ENCODE data around the gene DCP1B. TPM values are rescaled to one million over a fixed set of nuclear protein-coding genes. Genes with fewer than 3 reads are reported as not detected.

Gene DCP1B
- total RNA-seq, 1 donor from 2014 or later = 19.8 TPM

DNA sequence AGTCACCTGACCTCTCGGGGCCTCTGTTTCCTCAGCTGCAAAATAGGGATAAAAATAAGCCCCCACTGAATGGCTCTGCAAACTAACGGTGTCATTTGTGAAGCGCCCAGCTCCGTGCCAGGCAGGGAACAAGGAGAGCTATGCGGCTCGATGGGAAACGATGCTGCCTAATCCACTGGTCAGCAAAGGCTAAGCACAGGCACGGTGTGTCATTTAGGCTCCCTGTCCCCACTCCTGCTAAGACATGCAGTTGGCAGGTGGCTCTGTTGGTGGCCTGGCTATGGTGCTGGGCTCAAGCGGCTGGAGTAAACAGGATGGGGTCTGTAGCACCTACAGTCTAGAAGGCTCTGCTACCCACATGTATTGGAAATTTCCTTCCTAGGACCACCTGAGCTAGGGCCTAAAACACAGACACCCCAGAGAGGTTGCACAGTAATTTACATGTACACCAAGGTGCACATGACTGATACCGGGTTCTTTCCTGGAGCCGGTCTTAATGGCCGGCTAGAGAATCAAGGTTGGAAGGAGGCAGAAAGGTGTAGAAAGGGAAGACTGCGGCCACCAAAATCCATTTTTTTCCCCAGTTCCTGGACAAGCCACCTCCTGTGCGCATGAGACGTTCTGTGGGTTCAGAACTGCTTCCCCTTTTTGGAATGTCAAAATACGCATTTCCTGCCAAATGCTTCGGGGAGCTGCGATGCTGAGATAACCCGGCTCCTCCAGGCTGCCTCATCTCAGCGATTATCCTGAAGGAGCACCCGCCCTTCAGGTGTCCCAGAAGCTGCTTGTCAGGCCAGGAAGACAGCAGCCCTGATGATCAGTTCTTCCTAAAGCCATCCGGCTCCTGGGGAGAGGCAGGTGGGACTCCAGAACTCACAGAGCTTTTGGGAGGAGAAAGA, 86.8 kb downstream of the DCP1B start:
- peaks cover 33% of the 10 kb centered on the region for H3K4me1 Mint-ChIP-seq
- H3K27me3 Mint-ChIP-seq (ENCODE audit: low read depth) = no peaks in the 10 kb centered on the region
- TF ChIP-seq, protein P1, sequence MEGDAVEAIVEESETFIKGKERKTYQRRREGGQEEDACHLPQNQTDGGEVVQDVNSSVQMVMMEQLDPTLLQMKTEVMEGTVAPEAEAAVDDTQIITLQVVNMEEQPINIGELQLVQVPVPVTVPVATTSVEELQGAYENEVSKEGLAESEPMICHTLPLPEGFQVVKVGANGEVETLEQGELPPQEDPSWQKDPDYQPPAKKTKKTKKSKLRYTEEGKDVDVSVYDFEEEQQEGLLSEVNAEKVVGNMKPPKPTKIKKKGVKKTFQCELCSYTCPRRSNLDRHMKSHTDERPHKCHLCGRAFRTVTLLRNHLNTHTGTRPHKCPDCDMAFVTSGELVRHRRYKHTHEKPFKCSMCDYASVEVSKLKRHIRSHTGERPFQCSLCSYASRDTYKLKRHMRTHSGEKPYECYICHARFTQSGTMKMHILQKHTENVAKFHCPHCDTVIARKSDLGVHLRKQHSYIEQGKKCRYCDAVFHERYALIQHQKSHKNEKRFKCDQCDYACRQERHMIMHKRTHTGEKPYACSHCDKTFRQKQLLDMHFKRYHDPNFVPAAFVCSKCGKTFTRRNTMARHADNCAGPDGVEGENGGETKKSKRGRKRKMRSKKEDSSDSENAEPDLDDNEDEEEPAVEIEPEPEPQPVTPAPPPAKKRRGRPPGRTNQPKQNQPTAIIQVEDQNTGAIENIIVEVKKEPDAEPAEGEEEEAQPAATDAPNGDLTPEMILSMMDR (conservative IDR thresholded peaks at IDR 0.05) = no peak
- H3K36me3 Mint-ChIP-seq (ENCODE audit: low read depth) = no peaks in the 10 kb centered on the region
- no peaks in the 10 kb centered on the region for H3K9me3 Mint-ChIP-seq
- H3K4me3 Mint-ChIP-seq = no peak overlapping the region
- no peak for DNase-seq (ENCODE audit: low read depth, low spot score)
- H3K27ac Mint-ChIP-seq (ENCODE audit: unreplicated experiment) = peak overlapping the region; percentile 75

DNA sequence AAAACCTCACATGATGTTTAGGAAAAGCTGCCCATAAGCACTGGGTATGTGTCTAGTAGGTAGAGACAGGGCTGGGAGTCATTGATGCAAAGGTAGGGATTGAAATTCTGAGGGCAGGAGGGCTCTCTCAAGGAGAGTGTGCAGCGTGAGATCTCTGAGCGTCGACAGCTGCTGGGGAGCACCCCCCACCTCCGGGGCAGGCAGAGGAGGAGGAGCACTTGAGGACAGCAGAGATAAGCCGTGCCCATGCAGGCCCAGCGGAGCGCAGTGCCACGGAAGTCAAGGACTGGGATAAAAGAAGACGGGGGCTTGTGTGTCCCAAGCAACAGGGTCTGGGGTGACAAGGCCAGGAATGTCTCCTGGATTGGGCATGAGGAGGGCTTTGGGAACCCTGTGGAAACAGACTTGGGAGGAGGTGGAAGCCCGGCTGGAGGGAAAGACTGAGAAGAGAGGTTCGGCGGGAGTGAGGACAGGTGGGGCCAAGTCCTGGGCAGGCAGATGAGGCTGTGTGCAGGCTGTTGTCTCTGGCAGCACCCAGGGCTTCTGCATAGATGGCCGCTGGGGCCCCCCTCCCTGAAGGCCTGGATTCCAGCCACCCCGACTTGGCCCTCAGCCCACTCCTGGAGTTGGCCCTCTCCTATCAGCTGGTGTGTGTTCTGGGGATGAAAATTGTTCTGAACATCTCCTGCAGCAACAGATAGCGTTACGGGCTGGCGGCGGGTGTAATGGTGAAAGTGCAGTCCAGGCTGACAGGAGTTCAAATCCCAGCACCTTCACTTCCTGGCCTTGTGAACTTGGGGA, 87.7 kb downstream of the DCP1B start:
- Mint-ChIP-seq H3K9me3 (no peaks in the 10 kb centered on the region), H3K36me3 (ENCODE audit: low read depth) (no peaks in the 10 kb centered on the region), H3K4me3 (no peak overlapping the region), H3K27me3 (ENCODE audit: low read depth) (no peaks in the 10 kb centered on the region), H3K27ac (ENCODE audit: unreplicated experiment) (peak overlapping the region; percentile 75), H3K4me1 (peaks cover 38% of the 10 kb centered on the region)
- DNase-seq (ENCODE audit: low read depth, low spot score) = peak; percentile 0
- TF ChIP-seq, protein P1 (conservative IDR thresholded peaks at IDR 0.05) = no peak

DNA sequence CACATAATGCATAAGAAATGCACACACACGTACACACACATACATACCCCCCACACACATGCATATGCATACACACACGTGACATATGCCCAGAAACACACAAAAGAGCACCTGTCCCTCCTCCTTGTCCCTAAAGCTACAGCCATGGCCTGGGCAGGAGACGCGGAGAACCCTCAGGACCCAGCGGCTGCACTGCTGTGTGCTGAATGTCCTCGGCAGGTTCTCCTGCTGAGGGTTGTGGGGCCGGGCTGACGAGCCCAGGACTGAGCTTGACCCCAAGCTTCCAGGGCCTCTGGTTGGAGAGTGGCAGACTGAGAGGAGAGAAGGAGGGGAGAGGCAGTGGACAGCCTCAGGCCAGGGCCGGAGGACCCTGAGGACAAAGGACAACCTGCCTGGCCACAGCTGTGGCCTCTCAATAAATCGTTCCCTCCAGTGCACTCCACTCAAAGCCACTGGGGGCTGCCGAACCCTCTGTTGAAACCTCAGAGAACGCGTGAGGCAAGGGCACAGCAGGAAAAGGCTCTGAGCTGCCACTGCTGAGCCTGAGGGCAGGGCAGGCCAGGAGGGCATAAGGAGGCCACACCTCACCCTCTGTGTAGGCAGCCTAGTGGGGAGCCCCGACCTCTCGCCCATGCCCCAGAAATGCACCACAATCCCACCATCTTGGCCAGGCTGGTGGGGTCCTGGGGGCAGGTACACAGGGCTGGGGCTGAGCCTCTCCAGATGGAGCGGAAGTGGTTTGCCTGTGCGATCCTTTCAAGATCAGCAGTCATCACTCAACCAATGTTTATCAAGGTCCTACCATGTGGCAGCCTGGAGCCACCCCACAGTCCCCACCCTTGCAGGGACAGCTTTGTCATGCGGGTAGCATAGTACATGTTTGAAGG, 88.9 kb downstream of the DCP1B start:
- Mint-ChIP-seq H3K27me3 (ENCODE audit: low read depth) (no peaks in the 10 kb centered on the region), H3K36me3 (ENCODE audit: low read depth) (no peaks in the 10 kb centered on the region), H3K4me3 (no peak overlapping the region), H3K4me1 (peaks cover 38% of the 10 kb centered on the region), H3K27ac (ENCODE audit: unreplicated experiment) (no peak overlapping the region), H3K9me3 (no peaks in the 10 kb centered on the region)
- DNase-seq (ENCODE audit: low read depth, low spot score) = peak; percentile 1
- TF ChIP-seq, protein P1 (conservative IDR thresholded peaks at IDR 0.05) = no peak

DNA sequence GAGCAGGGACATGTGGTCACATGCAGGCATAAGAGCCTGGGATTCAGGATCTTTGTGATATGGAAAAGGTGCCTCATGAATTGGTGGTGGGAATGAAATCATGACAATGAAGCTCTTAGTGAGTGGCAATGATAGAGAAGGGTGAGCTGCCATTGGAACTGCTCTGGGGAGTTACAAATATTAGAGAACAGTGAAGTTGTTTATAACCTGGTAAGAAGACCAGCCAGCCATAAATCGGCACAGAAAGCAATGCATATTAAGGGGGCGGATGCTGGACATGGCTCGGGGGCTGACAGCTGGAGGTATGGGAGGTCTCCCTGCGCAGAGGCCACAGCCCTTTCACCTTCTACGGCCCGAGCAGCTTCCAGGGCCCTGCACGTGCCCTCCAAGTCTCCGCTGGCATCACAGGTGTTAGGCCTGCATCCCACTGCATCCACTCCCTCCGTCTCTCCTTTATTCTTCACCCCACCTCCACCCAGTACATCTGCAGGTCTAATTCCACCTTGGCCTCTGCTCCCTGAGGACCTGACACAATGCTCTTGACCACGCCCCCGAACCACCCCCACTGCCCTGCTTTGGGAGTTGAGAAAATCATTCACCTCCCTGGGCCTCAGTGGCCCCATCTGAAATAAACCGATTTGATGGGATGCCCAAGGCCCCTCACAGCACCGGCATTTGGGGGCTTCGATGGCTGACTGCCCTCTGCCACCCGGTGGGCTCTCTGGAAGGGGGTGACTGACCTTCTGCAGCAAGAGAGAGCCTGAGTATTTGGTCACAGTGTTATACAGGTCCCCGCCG, 89.9 kb downstream of the DCP1B start:
- DNase-seq (ENCODE audit: low read depth, low spot score) = peak; percentile 0
- H3K36me3 Mint-ChIP-seq (ENCODE audit: low read depth) = no peaks in the 10 kb centered on the region
- H3K9me3 Mint-ChIP-seq = no peaks in the 10 kb centered on the region
- H3K27ac Mint-ChIP-seq (ENCODE audit: unreplicated experiment) = no peak overlapping the region
- H3K4me3 Mint-ChIP-seq = no peak overlapping the region
- TF ChIP-seq, protein P1 (conservative IDR thresholded peaks at IDR 0.05) = no peak
- no peaks in the 10 kb centered on the region for H3K27me3 Mint-ChIP-seq (ENCODE audit: low read depth)
- peaks cover 37% of the 10 kb centered on the region for H3K4me1 Mint-ChIP-seq

All from neural crest cell (in vitro differentiated cells).